GM12875 (cell line): ENCODE measurements around the gene SLF1.

Experiments
- H3K4me3 ChIP-seq: one replicate; pipeline ENCODE4 v1.5.1; 2011; ENCODE audit warnings: low read depth, low read length, control low read depth
- TF ChIP-seq, protein P1 (sequence below): IDR thresholded peaks from 2 replicates; pipeline ENCODE4 v1.5.1; 2011; ENCODE audit warnings: low read depth, mild to moderate bottlenecking, control low read depth, inconsistent platforms, low read length, moderate library complexity, borderline replicate concordance; ENCODE audit not compliant: insufficient read depth

SLF1 gene

DNA sequence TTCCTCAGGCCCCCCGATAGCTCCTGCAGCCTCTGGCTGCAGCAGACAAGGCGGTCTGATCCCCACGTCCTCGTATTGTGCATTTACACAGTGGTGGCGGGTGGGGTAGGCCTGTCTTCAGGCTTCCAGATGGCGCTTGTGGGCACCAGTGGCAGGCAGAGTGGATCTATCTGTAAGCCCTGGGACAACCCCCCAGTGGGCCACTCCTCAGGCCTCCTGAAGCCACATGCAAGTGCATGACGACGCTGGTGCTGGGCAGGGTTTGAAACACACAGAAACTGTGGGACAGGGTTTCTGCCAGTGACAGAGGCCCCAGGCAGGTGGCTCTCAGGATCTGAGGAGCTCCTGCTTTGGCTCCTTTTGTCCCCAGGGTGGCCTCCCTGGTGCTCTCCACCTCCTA, 42.0 kb downstream of the SLF1 start:
- H3K4me3 ChIP-seq = no peak overlapping the region
- TF ChIP-seq, protein P1, sequence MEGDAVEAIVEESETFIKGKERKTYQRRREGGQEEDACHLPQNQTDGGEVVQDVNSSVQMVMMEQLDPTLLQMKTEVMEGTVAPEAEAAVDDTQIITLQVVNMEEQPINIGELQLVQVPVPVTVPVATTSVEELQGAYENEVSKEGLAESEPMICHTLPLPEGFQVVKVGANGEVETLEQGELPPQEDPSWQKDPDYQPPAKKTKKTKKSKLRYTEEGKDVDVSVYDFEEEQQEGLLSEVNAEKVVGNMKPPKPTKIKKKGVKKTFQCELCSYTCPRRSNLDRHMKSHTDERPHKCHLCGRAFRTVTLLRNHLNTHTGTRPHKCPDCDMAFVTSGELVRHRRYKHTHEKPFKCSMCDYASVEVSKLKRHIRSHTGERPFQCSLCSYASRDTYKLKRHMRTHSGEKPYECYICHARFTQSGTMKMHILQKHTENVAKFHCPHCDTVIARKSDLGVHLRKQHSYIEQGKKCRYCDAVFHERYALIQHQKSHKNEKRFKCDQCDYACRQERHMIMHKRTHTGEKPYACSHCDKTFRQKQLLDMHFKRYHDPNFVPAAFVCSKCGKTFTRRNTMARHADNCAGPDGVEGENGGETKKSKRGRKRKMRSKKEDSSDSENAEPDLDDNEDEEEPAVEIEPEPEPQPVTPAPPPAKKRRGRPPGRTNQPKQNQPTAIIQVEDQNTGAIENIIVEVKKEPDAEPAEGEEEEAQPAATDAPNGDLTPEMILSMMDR = no peak

DNA sequence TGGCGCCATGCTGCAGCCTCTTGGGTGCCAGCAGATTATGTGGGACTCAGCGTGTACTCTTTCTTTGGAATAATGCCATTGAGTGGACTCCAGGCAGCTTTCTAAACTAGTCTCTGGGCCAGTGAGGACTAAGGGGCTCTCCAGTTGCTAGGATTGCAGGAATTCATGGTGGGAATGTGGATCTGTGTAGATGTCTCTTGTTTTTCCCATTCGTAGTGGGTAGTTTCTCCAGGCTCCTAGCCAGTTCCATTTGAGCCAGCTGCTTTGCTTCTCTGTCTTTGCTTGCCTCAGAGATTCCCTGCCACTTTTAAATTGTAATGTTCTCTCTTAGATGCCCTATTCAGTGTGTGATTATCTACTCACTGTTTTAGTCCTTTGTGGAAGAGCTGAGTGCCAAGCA, 42.6 kb downstream of the SLF1 start:
- TF ChIP-seq, protein P1 = no peak
- H3K4me3 ChIP-seq = no peak overlapping the region

DNA sequence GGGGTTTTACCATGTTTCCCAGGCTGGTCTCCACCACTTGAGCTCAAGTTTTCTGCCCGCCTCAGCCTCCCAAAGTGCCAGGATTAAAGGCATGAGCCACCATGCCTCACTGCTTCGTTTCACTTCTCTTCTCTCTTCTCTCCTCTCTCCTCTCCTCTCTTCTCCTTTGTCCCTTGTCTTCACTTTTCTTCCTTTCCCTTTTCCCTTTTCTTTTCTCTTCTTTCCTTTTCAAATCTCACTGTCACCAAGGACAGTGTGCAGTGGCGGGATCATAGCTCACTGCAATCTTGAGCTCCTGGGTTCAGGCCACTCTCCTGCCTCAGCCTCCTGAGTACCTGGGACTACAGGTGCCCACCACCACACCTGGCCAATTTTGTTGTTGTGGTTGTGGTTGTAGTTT, 49.5 kb downstream of the SLF1 start:
- no peak overlapping the region for H3K4me3 ChIP-seq
- TF ChIP-seq, protein P1 = no peak

DNA sequence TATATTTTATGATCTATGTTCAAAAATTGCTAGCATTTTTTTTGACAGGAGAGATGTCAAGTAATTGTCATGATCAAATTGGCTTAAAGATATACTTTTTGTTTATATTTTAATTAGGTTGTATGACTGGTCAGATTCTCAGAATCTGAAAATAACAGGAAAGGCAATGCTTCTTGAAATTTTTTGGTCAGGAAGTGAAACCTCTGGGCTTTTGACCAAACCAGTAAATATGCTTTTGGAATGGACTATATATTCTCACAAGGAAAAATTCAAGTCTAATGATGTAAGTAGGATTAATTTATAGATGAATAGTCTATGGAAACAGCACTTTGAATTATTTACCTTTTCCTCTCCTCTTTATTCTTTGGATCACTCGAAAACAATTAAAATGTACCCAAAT, 52.3 kb downstream of the SLF1 start:
- TF ChIP-seq, protein P1 = no peak
- no peak overlapping the region for H3K4me3 ChIP-seq

DNA sequence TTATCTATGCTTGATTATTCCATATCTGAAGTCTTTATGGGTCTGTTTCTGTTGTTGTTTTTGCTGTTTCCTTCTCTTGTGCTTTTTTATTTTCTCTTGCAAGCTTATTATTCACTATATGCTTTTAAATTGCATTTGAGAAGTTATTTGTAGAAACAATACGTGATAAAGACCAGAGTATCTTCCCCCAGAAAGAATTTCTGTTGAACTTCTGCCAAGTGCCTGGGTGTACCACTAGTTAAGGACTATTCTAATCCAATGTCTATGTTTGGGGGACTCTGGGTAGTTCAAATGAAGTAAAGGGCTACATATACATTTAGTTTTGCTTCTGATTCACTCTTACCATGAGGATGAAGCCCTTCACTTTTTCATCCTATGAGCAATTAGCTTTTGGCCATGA, 54.3 kb downstream of the SLF1 start:
- no peak overlapping the region for H3K4me3 ChIP-seq
- TF ChIP-seq, protein P1 = no peak

DNA sequence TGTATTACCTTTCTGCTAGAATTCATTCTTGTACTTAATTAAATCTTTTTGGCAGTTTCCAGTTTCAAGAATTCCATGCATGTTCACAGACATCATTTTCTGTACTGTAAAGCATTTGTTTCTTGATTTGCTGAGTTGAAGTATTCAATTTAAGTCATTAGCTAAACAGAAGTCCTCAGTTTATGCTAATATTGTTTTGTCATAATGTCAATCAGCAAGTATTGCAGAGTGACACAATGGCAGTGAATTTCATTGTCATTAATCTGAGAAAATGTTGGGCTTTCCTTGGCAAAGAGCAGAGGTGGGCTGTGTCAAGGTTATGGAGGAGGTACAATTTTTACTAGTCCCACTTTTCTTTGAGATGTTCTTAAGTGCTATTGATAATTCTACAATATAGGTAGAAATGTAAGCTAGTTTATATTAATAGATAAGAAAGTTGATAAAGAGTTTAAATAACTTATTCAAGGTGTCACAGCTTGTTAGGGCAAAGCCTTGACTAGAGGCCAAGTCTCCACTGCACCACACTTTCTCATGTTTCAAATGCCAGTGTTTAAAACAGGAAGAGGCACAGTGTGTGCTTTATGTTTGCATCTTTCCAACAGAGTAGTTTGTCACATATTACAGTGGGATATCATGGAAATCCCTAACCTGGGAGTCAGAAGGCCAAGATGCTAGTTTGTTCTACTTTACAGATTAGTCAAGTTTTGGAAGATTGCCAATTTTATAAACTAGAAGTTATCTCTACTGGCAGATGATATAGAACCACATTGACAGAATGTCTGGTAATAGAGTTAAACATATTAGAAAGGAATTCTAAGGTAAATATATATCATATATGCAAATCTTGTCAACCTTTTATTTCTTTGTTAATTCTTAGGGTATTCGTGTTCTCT, 56.3 kb downstream of the SLF1 start:
- no peak overlapping the region for H3K4me3 ChIP-seq
- TF ChIP-seq, protein P1 = no peak
